Activated CD4-positive, alpha-beta T cell treated with anti-CD3 and anti-CD28 coated beads, Interleukin-2, amount 50 U/mL, for 1 hour (primary cell): ENCODE measurements around the gene CABP7.

ENCODE experiments used
- DNase-seq: peaks from one replicate; pipeline ENCODE4 v3.0.0-alpha.2; 2020

Gene CABP7

GRCh38 chr22:29780748-29781676 is 61.2 kb downstream of the CABP7 start:
- DNase-seq: no peak
